Breast epithelium (tissue), 3 donors: ENCODE data around the gene RCAN3.

ENCODE experiments used
- POLR2A ChIP-seq: fragments of 450-650 bp; IDR thresholded peaks from one replicate; pipeline ENCODE4 v1.6.1; 2016; ENCODE audit warnings: antibody characterized with exemption, mild to moderate bottlenecking, moderate library complexity
- TF ChIP-seq, protein P1 (sequence below), 3 donors: fragments of 450-650 bp; IDR thresholded peaks; one replicate each; pipeline ENCODE4 v1.5.1; 2016 to 2017; ENCODE audit warnings: antibody characterized with exemption in 3 of 3, mild to moderate bottlenecking in 3 of 3, moderate library complexity in 3 of 3

- TF ChIP-seq, protein P1, sequence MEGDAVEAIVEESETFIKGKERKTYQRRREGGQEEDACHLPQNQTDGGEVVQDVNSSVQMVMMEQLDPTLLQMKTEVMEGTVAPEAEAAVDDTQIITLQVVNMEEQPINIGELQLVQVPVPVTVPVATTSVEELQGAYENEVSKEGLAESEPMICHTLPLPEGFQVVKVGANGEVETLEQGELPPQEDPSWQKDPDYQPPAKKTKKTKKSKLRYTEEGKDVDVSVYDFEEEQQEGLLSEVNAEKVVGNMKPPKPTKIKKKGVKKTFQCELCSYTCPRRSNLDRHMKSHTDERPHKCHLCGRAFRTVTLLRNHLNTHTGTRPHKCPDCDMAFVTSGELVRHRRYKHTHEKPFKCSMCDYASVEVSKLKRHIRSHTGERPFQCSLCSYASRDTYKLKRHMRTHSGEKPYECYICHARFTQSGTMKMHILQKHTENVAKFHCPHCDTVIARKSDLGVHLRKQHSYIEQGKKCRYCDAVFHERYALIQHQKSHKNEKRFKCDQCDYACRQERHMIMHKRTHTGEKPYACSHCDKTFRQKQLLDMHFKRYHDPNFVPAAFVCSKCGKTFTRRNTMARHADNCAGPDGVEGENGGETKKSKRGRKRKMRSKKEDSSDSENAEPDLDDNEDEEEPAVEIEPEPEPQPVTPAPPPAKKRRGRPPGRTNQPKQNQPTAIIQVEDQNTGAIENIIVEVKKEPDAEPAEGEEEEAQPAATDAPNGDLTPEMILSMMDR (IDR thresholded peaks at IDR 0.05), result no peak
- TF ChIP-seq POLR2A, result no peak
These were observed 23.0 kb downstream of the RCAN3 start for GRCh38 chr1:24525606-24526005.
